Fibroblast of lung (primary cell): ENCODE results near the gene DVL3. TPM values are rescaled to one million over a fixed set of nuclear protein-coding genes. Genes with fewer than 3 reads are reported as not detected.

Source experiments
- DNase-seq, 2 donors: peaks; one replicate each; pipeline versions ENCODE4 v3.0.0 to v3.0.0-alpha.2; 2010; ENCODE audit warnings: low read depth in 2 of 2
- H2AFZ ChIP-seq: 2 replicates; pipeline ENCODE4 v1.5.1; 2012; ENCODE audit warnings: low read length, control low read depth, inconsistent platforms
- H3K27ac ChIP-seq: 2 replicates; pipeline ENCODE4 v1.5.1; 2011; ENCODE audit warnings: low read length, control low read depth; ENCODE audit not compliant: insufficient read depth
- H3K27me3 ChIP-seq: 2 replicates; pipeline ENCODE4 v1.5.1; 2011; ENCODE audit warnings: mild to moderate bottlenecking, low read length; ENCODE audit not compliant: control insufficient read depth, insufficient read depth
- H3K36me3 ChIP-seq: 2 replicates; pipeline ENCODE4 v1.5.1; 2011; ENCODE audit warnings: low read length; ENCODE audit not compliant: control insufficient read depth, insufficient read depth
- H3K4me1 ChIP-seq: 2 replicates; pipeline ENCODE4 v1.5.1; 2011; ENCODE audit warnings: low read length; ENCODE audit not compliant: control insufficient read depth, insufficient read depth; ENCODE audit errors: extremely low read depth
- H3K4me2 ChIP-seq: 2 replicates; pipeline ENCODE4 v1.5.1; 2011; ENCODE audit warnings: low read length, control low read depth; ENCODE audit not compliant: insufficient read depth; ENCODE audit errors: extremely low read depth
- H3K4me3 ChIP-seq, 4 experiments: fragments of 200-600 bp in 1 of 4; sonication (generic) in 1 of 4; replicated peaks in 1 of 4; 2 replicates each; pipeline ENCODE4 v1.5.1; 2011 to 2016; ENCODE audit warnings: low read length in 4 of 4, low read depth in 3 of 4, mild to moderate bottlenecking in 3 of 4, control low read depth in 2 of 4, inconsistent platforms in 1 of 4, mixed read lengths in 1 of 4; ENCODE audit not compliant: insufficient read depth in 1 of 4; ENCODE audit errors: control extremely low read depth in 1 of 4
- H3K79me2 ChIP-seq: 2 replicates; pipeline ENCODE4 v1.5.1; 2012; ENCODE audit warnings: mild to moderate bottlenecking, low read length, inconsistent platforms; ENCODE audit not compliant: control insufficient read depth, insufficient read depth
- H3K9ac ChIP-seq: 2 replicates; pipeline ENCODE4 v1.5.1; 2011; ENCODE audit warnings: mild to moderate bottlenecking, low read length, control low read depth; ENCODE audit not compliant: insufficient read depth
- H3K9me3 ChIP-seq: 2 replicates; pipeline ENCODE4 v1.5.1; 2012; ENCODE audit warnings: low read depth, low read length; ENCODE audit not compliant: control insufficient read depth, insufficient read depth
- H4K20me1 ChIP-seq: 2 replicates; pipeline ENCODE4 v1.5.1; 2011; ENCODE audit warnings: low read length; ENCODE audit not compliant: control insufficient read depth, insufficient read depth; ENCODE audit errors: extremely low read depth
- CTCF ChIP-seq, 2 donors: IDR thresholded peaks in 1 of 2; conservative IDR thresholded peaks in 1 of 2; 1 replicate in 1 of 2; 2 replicates in 1 of 2; pipeline ENCODE4 v1.5.1; 2011 to 2012; ENCODE audit warnings: low read length in 2 of 2, control low read depth in 1 of 2, inconsistent platforms in 1 of 2, low read depth in 1 of 2, mild to moderate bottlenecking in 1 of 2
- EZH2 ChIP-seq: IDR thresholded peaks from 2 replicates; pipeline ENCODE4 v1.5.1; 2012; ENCODE audit warnings: low read length, control low read depth, mild to moderate bottlenecking; ENCODE audit errors: missing control alignments
- polyA plus RNA-seq, 2 donors: library from polyadenylated mRNA; depleted of rRNA in 1 of 2; stranded (reverse) in 1 of 2; unstranded in 1 of 2; fragments of >200 nt; gene quantifications; 2 replicates each; pipeline ENCODE4 v1.2.1, GENCODE V29; 2011 to 2012; ENCODE audit warnings: missing spikeins in 1 of 2
- total RNA-seq: library from RNA; depleted of rRNA; stranded (reverse); fragments of >200 nt; gene quantifications from 2 replicates; pipeline ENCODE4 v1.2.1, GENCODE V29; 2014

Gene DVL3
- total and polyA plus RNA-seq, 2 donors (not counting 1 experiment from before 2014, with no cell fraction given), result 19.8 to 33.7 TPM

GRCh38 chr3:184177767-184178306 is 22.7 kb downstream of the DVL3 start:
- H3K27me3 ChIP-seq, result no peaks in the 10 kb centered on the region
- H3K36me3 ChIP-seq, result peaks cover 46% of the 10 kb centered on the region
- H3K9me3 ChIP-seq, result no peaks in the 10 kb centered on the region
- no peak overlapping the region for H3K9ac ChIP-seq
- peak overlapping the region; percentile 89 for H3K27ac ChIP-seq
- TF ChIP-seq EZH2, result no peak
- no peak for TF ChIP-seq CTCF (conservative IDR thresholded peaks at IDR 0.05 in 1 of 2, IDR thresholded peaks at IDR 0.05 in 1 of 2; ENCODE audit: low read depth in 1 of 2, low read length in 2 of 2)
- peaks cover 53% of the 10 kb centered on the region for H3K79me2 ChIP-seq
- DNase-seq, result no peak
- no peak overlapping the region for H2AFZ ChIP-seq
- H4K20me1 ChIP-seq, result peaks cover 2% of the 10 kb centered on the region
- peaks cover 7% of the 10 kb centered on the region for H3K4me1 ChIP-seq
- H3K4me3 ChIP-seq, result peak overlapping the region in 2 of 4 experiments; percentile 0 to 98
- peak overlapping the region; percentile 72 for H3K4me2 ChIP-seq

GRCh38 chr3:184178521-184179138 is 23.5 kb downstream of the DVL3 start:
- H3K36me3 ChIP-seq, result peaks cover 51% of the 10 kb centered on the region
- no peaks in the 10 kb centered on the region for H3K9me3 ChIP-seq
- H3K4me3 ChIP-seq, result no peak overlapping the region
- no peak overlapping the region for H2AFZ ChIP-seq
- H3K27ac ChIP-seq, result peak overlapping the region; percentile 4
- H3K4me1 ChIP-seq, result peaks cover 7% of the 10 kb centered on the region
- no peaks in the 10 kb centered on the region for H3K27me3 ChIP-seq
- H3K4me2 ChIP-seq, result no peak overlapping the region
- H4K20me1 ChIP-seq, result peaks cover 2% of the 10 kb centered on the region
- H3K79me2 ChIP-seq, result peaks cover 53% of the 10 kb centered on the region
- TF ChIP-seq EZH2 (no peak), CTCF (conservative IDR thresholded peaks at IDR 0.05 in 1 of 2, IDR thresholded peaks at IDR 0.05 in 1 of 2; ENCODE audit: low read depth in 1 of 2, low read length in 2 of 2) (no peak)
- DNase-seq, result no peak
- H3K9ac ChIP-seq, result no peak overlapping the region

GRCh38 chr3:184180165-184180564 is 25.0 kb downstream of the DVL3 start:
- Histone ChIP-seq H3K4me3 (no peak overlapping the region), H2AFZ (no peak overlapping the region), H3K79me2 (peaks cover 48% of the 10 kb centered on the region), H3K4me2 (no peak overlapping the region), H3K9me3 (no peaks in the 10 kb centered on the region), H3K4me1 (peaks cover 10% of the 10 kb centered on the region), H3K27me3 (no peaks in the 10 kb centered on the region), H3K36me3 (peaks cover 53% of the 10 kb centered on the region), H3K9ac (no peak overlapping the region), H3K27ac (peak overlapping the region; percentile 36), H4K20me1 (peaks cover 2% of the 10 kb centered on the region)
- TF ChIP-seq CTCF (conservative IDR thresholded peaks at IDR 0.05 in 1 of 2, IDR thresholded peaks at IDR 0.05 in 1 of 2; ENCODE audit: low read depth in 1 of 2, low read length in 2 of 2) (no peak), EZH2 (no peak)
- DNase-seq, result peak; percentile 43 to 67
